DND-41 (cell line): ENCODE results near the gene NR2C1.
A peak's percentile ranks its signal among the peaks of the same experiment; 100 is the strongest.

ENCODE experiments used
- ATAC-seq: fragments of 200-7000 bp; cut with Tn5 transposase; 3 replicates; pipeline ENCODE4 v1.9.1; 2021; ENCODE audit warnings: low read depth; ENCODE audit not compliant: insufficient read depth
- DNase-seq: peaks from one replicate; pipeline ENCODE4 v3.0.0-alpha.2; 2020
- H2AFZ ChIP-seq: 2 replicates; pipeline ENCODE4 v1.6.0; 2012; ENCODE audit warnings: low read depth, low read length
- H3K27ac ChIP-seq: 2 replicates; pipeline ENCODE4 v1.5.1; 2012; ENCODE audit warnings: low read length, inconsistent platforms
- H3K27me3 ChIP-seq: fragments of 200-600 bp; sonication (generic); 2 replicates; pipeline ENCODE4 v1.6.0; 2012; ENCODE audit warnings: low read length, mild to moderate bottlenecking, inconsistent platforms; ENCODE audit not compliant: insufficient read depth, poor library complexity
- H3K36me3 ChIP-seq: 2 replicates; pipeline ENCODE4 v1.5.1; 2012; ENCODE audit warnings: low read length, inconsistent platforms; ENCODE audit not compliant: insufficient read depth
- H3K4me1 ChIP-seq: 2 replicates; pipeline ENCODE4 v1.5.1; 2012; ENCODE audit warnings: mild to moderate bottlenecking, low read length; ENCODE audit not compliant: insufficient read depth
- H3K4me2 ChIP-seq: 2 replicates; pipeline ENCODE4 v1.6.0; 2012; ENCODE audit warnings: mild to moderate bottlenecking, moderate library complexity, low read length, inconsistent platforms; ENCODE audit not compliant: insufficient read depth
- H3K4me3 ChIP-seq, 2 experiments: fragments of 200-600 bp in 1 of 2; shearing (Covaris generic) in 1 of 2; 2 replicates each; pipeline ENCODE4 v1.5.1; 2012 to 2016; ENCODE audit warnings: inconsistent platforms in 2 of 2, low read length in 2 of 2, mild to moderate bottlenecking in 2 of 2, low read depth in 1 of 2, moderate library complexity in 1 of 2
- H3K79me2 ChIP-seq: 2 replicates; pipeline ENCODE4 v1.6.0; 2012; ENCODE audit warnings: low read length, inconsistent platforms; ENCODE audit not compliant: insufficient read depth
- H3K9ac ChIP-seq: 2 replicates; pipeline ENCODE4 v1.6.0; 2012; ENCODE audit warnings: low read depth, mild to moderate bottlenecking, inconsistent platforms, low read length, moderate library complexity
- H3K9me3 ChIP-seq: 2 replicates; pipeline ENCODE4 v1.5.1; 2012; ENCODE audit warnings: low read length, moderate library complexity, mild to moderate bottlenecking, inconsistent platforms; ENCODE audit not compliant: insufficient read depth, severe bottlenecking
- H4K20me1 ChIP-seq: 2 replicates; pipeline ENCODE4 v1.6.0; 2012; ENCODE audit warnings: low read length; ENCODE audit not compliant: insufficient read depth
- CTCF ChIP-seq: IDR thresholded peaks from 2 replicates; pipeline ENCODE4 v1.5.1; 2012; ENCODE audit warnings: borderline replicate concordance, low read length, moderate library complexity, mild to moderate bottlenecking; ENCODE audit not compliant: poor library complexity, severe bottlenecking; ENCODE audit errors: extremely low read depth
- EZH2 ChIP-seq: IDR thresholded peaks from 3 replicates; pipeline ENCODE4 v1.6.1; 2012; ENCODE audit warnings: borderline replicate concordance, low read depth, mild to moderate bottlenecking, moderate library complexity, low read length, inconsistent platforms; ENCODE audit not compliant: severe bottlenecking

NR2C1 gene

DNA sequence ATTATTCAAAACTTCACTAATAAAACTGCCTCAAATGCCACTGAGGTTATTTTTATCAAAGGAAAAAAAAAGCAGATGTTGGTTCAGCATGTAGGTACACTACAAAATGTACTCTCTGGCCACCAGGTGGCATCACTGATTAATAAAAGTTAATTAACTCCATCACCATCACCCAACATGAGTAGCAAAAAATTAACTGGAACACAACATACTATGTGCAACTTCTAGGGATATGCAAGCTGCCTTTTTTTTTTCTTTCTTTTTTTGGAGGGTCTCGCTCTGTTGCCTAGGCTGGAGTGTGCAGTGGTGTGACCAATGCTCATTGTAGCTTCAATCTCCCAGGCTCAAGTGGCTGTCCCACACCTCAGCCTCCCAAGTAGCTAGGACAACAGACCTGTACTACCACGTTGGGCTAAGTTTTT lies 43.8 kb upstream of the NR2C1 start:
- no peak overlapping the region for H3K4me2 ChIP-seq
- no peaks in the 10 kb centered on the region for H3K27me3 ChIP-seq
- no peak overlapping the region for H3K27ac ChIP-seq
- H3K79me2 ChIP-seq, result no peaks in the 10 kb centered on the region
- H3K36me3 ChIP-seq, result no peaks in the 10 kb centered on the region
- H3K4me1 ChIP-seq, result no peaks in the 10 kb centered on the region
- peak; percentile 82 for TF ChIP-seq CTCF
- no peak for TF ChIP-seq EZH2
- no peak overlapping the region for H3K4me3 ChIP-seq
- DNase-seq, result peak; percentile 64
- H3K9ac ChIP-seq, result no peak overlapping the region
- H3K9me3 ChIP-seq, result no peaks in the 10 kb centered on the region
- ATAC-seq, result peak; percentile 95
- no peaks in the 10 kb centered on the region for H4K20me1 ChIP-seq
- no peak overlapping the region for H2AFZ ChIP-seq

- Histone ChIP-seq H3K79me2 (no peaks in the 10 kb centered on the region), H3K9ac (no peak overlapping the region), H3K4me1 (no peaks in the 10 kb centered on the region), H3K4me3 (no peak overlapping the region), H3K27ac (no peak overlapping the region), H4K20me1 (no peaks in the 10 kb centered on the region), H3K9me3 (no peaks in the 10 kb centered on the region), H3K4me2 (no peak overlapping the region), H3K27me3 (no peaks in the 10 kb centered on the region), H2AFZ (no peak overlapping the region), H3K36me3 (no peaks in the 10 kb centered on the region)
- ATAC-seq (peak; percentile 23; the same call in 1 of the 3 replicates), DNase-seq (no peak)
- TF ChIP-seq CTCF, result no peak
- TF ChIP-seq EZH2, result no peak
Measured at GRCh38 chr12:95116773-95117172, 43.4 kb upstream of the NR2C1 start.

GRCh38 chr12:95116341-95116740 lies 42.9 kb upstream of the NR2C1 start:
- Histone ChIP-seq H3K9me3 (no peaks in the 10 kb centered on the region), H3K27ac (no peak overlapping the region), H3K4me3 (no peak overlapping the region), H3K4me2 (no peak overlapping the region), H3K4me1 (no peaks in the 10 kb centered on the region), H3K27me3 (no peaks in the 10 kb centered on the region), H3K79me2 (no peaks in the 10 kb centered on the region), H4K20me1 (no peaks in the 10 kb centered on the region), H3K36me3 (no peaks in the 10 kb centered on the region), H3K9ac (no peak overlapping the region), H2AFZ (no peak overlapping the region)
- ATAC-seq, result no peak
- TF ChIP-seq CTCF, result no peak
- TF ChIP-seq EZH2, result no peak
- no peak for DNase-seq

DNA sequence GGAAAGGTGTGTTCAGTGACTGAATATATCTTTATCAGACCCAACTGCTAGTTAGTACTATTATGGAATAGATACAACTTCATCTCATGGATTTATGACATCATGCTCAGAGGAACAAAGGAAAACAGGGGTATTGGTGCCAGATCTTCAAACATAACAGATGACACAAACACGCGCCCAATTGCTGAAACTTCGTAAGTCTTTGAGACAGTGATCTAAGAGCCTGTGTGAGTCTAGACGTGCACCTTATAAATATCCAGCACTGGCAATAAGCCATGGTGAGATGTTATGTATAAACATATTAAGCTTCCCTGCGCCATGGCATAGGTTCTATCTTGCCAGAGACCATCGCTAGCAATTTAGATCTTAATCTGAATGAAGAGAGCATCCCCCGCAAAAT lies 42.2 kb upstream of the NR2C1 start:
- H3K27me3 ChIP-seq, result no peaks in the 10 kb centered on the region
- no peak overlapping the region for H3K27ac ChIP-seq
- H3K4me3 ChIP-seq, result no peak overlapping the region
- no peaks in the 10 kb centered on the region for H4K20me1 ChIP-seq
- H3K79me2 ChIP-seq, result no peaks in the 10 kb centered on the region
- H3K9me3 ChIP-seq, result no peaks in the 10 kb centered on the region
- no peak for DNase-seq
- TF ChIP-seq EZH2, result no peak
- H3K36me3 ChIP-seq, result no peaks in the 10 kb centered on the region
- H3K9ac ChIP-seq, result no peak overlapping the region
- H3K4me2 ChIP-seq, result no peak overlapping the region
- ATAC-seq, result no peak
- no peak overlapping the region for H2AFZ ChIP-seq
- no peaks in the 10 kb centered on the region for H3K4me1 ChIP-seq
